Activated gamma-delta T cell (primary cell): ENCODE results near the gene SPATA31D3.
"Not testable (repeated sequence)": the region's sequence is repeated elsewhere in the genome, so short reads cannot be mapped to it uniquely, and the experiment has no call there.

Experiments
- DNase-seq: peaks from one replicate; lab custom pipeline; 2025; lab: John Stamatoyannopoulos, UW
- total RNA-seq, 2 donors: gene quantifications; one replicate each; lab custom pipeline; 2026; lab: John Stamatoyannopoulos, UW

SPATA31D3 gene
- 0 reads per million in 2 donors for total RNA-seq

GRCh38 chr9:81943393-81943792 is at the start of gene SPATA31D3:
Gene SPATA31D3 (plus strand): TSS chr9:81943500. CDS start chr9:81943586, 86 bp downstream.
- not testable (repeated sequence) for DNase-seq

GRCh38 chr9:81893929-81894328 is 49.4 kb upstream of the SPATA31D3 start:
- DNase-seq, result no peak

- no peak for DNase-seq
Measured at GRCh38 chr9:81894891-81895290, 48.4 kb upstream of the SPATA31D3 start.

- no peak for DNase-seq
Measured at GRCh38 chr9:81896070-81896469, 47.2 kb upstream of the SPATA31D3 start.

GRCh38 chr9:81898851-81899250 is 44.4 kb upstream of the SPATA31D3 start:
- DNase-seq, result no peak

- no peak for DNase-seq
Measured at GRCh38 chr9:81902196-81902595, 41.1 kb upstream of the SPATA31D3 start.

- DNase-seq, result no peak
Measured at GRCh38 chr9:81902626-81903025, 40.7 kb upstream of the SPATA31D3 start.

- DNase-seq, result no peak
Measured at GRCh38 chr9:81906671-81907070, 36.6 kb upstream of the SPATA31D3 start.

- DNase-seq, result no peak
Measured at GRCh38 chr9:81912135-81912534, 31.2 kb upstream of the SPATA31D3 start.

- DNase-seq, result no peak
Measured at GRCh38 chr9:81915801-81916505, 27.3 kb upstream of the SPATA31D3 start.

GRCh38 chr9:81918507-81918906 is 24.8 kb upstream of the SPATA31D3 start:
- DNase-seq, result not testable (repeated sequence)

GRCh38 chr9:81928305-81928704 is 15.0 kb upstream of the SPATA31D3 start, which contains the start of gene SPATA31D4:
Gene SPATA31D4 (plus strand): TSS chr9:81928428. CDS start chr9:81928514, 86 bp downstream.
- not testable (repeated sequence) for DNase-seq

- not testable (repeated sequence) for DNase-seq
Measured at GRCh38 chr9:81930147-81930546, 13.2 kb upstream of the SPATA31D3 start.

GRCh38 chr9:81933547-81933946 is 9.8 kb upstream of the SPATA31D3 start:
- DNase-seq, result not testable (repeated sequence)

- DNase-seq, result not testable (repeated sequence)
Measured at GRCh38 chr9:81948650-81949049, 5.3 kb downstream of the SPATA31D3 start.

- no peak for DNase-seq
Measured at GRCh38 chr9:81953096-81953495, 9.8 kb downstream of the SPATA31D3 start.

- DNase-seq, result no peak
Measured at GRCh38 chr9:81955625-81956024, 12.3 kb downstream of the SPATA31D3 start.

GRCh38 chr9:81964218-81965171 is 21.2 kb downstream of the SPATA31D3 start:
- no peak for DNase-seq

GRCh38 chr9:81968026-81968425 is 24.7 kb downstream of the SPATA31D3 start:
- no peak for DNase-seq

- DNase-seq, result no peak
Measured at GRCh38 chr9:81969971-81970370, 26.7 kb downstream of the SPATA31D3 start.

- DNase-seq, result no peak
Measured at GRCh38 chr9:81971727-81972126, 28.4 kb downstream of the SPATA31D3 start.

- DNase-seq, result no peak
Measured at GRCh38 chr9:81974764-81975163, 31.5 kb downstream of the SPATA31D3 start.

GRCh38 chr9:81976351-81976750 is 33.1 kb downstream of the SPATA31D3 start:
- DNase-seq, result no peak
